Naive B cell (primary cell): ENCODE data around the gene DIO3. TPM values are rescaled to one million over a fixed set of nuclear protein-coding genes. Genes with fewer than 3 reads are reported as not detected.
A peak's percentile ranks its signal among the peaks of the same experiment; 100 is the strongest.

Experiments
- ATAC-seq, 2 donors: fragments of 150-1000 bp; cut with Tn5 transposase; 2 replicates each; pipeline ENCODE4 v1.10.0; 2021; ENCODE audit warnings: low read depth in 2 of 2, mild to moderate bottlenecking in 2 of 2, moderate library complexity in 2 of 2
- DNase-seq: peaks from one replicate; pipeline ENCODE4 v3.0.0; 2022
- H3K27ac Mint-ChIP-seq, 6 donors: one replicate each; pipeline ENCODE4 v1.8.0; 2020 to 2022; ENCODE audit warnings: mild to moderate bottlenecking in 6 of 6, mixed read lengths in 6 of 6, moderate library complexity in 5 of 6, inconsistent platforms in 2 of 6
- H3K27me3 Mint-ChIP-seq, 3 donors: one replicate each; pipeline ENCODE4 v1.8.0; 2021 to 2022; ENCODE audit warnings: mixed read lengths in 3 of 3, mild to moderate bottlenecking in 1 of 3
- H3K36me3 Mint-ChIP-seq, 2 donors: one replicate each; pipeline ENCODE4 v1.8.0; 2020 to 2022; ENCODE audit warnings: mixed read lengths in 2 of 2, inconsistent platforms in 1 of 2, mild to moderate bottlenecking in 1 of 2
- H3K4me1 Mint-ChIP-seq, 3 donors: one replicate each; pipeline ENCODE4 v1.8.0; 2020 to 2022; ENCODE audit warnings: mixed read lengths in 3 of 3, inconsistent platforms in 1 of 3, mild to moderate bottlenecking in 1 of 3, moderate library complexity in 1 of 3
- H3K4me3 Mint-ChIP-seq, 8 donors: one replicate each; pipeline ENCODE4 v1.8.0; 2020 to 2022; ENCODE audit warnings: mild to moderate bottlenecking in 8 of 8, mixed read lengths in 8 of 8, moderate library complexity in 8 of 8, inconsistent platforms in 2 of 8
- H3K9me3 Mint-ChIP-seq, 7 donors: one replicate each; pipeline ENCODE4 v1.8.0; 2020 to 2022; ENCODE audit warnings: mixed read lengths in 7 of 7, mild to moderate bottlenecking in 5 of 7, inconsistent platforms in 2 of 7, moderate library complexity in 1 of 7
- polyA plus RNA-seq, 6 donors: library from polyadenylated mRNA; unstranded; fragments of 300-500 nt; fragmentation: Illumina TruSeq; gene quantifications; one replicate each; pipeline ENCODE4 v1.2.3, GENCODE V29; 2021; ENCODE audit warnings: low read depth in 6 of 6

Gene DIO3
- polyA plus RNA-seq, 6 donors from 2014 or later = not detected

DNA sequence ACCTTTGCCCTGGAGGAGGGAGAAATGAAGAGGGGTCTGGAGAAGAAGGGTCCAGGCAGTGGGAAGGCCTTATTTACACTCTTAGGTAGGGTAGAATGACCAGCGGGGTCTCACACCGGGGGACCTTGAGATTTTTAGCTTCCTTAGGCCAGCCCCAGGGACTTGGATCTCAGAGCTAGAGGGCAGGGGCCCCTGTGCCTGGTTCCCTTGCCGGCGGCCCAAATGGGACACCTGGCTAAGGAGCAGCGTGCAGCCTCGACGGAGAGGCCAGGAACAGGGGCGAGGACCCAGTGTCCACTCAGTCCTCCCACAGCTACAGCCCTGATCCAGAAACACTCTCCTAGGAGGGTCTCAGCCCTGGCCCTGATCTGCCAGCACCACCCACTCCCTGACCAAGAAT, 41.8 kb downstream of the DIO3 start:
- ATAC-seq (no peak), DNase-seq (no peak)
- no peak overlapping the region for H3K4me3 Mint-ChIP-seq
- peaks cover 0 to 3% (median under 1%) of the 10 kb centered on the region in 7 donors for H3K9me3 Mint-ChIP-seq
- no peak overlapping the region for H3K27ac Mint-ChIP-seq
- H3K4me1 Mint-ChIP-seq = peaks cover 10 to 14% (median 13%) of the 10 kb centered on the region in 3 donors
- peaks cover 22 to 36% (median 25%) of the 10 kb centered on the region in 3 donors for H3K27me3 Mint-ChIP-seq
- peaks cover 0 to 12% of the 10 kb centered on the region in 2 donors for H3K36me3 Mint-ChIP-seq

- H3K27me3 Mint-ChIP-seq = peaks cover 34 to 49% (median 38%) of the 10 kb centered on the region in 3 donors
- H3K4me3 Mint-ChIP-seq = no peak overlapping the region
- H3K9me3 Mint-ChIP-seq = no peaks in the 10 kb centered on the region
- peaks cover 0 to 6% (median 6%) of the 10 kb centered on the region in 3 donors for H3K4me1 Mint-ChIP-seq
- DNase-seq (no peak), ATAC-seq (no peak)
- no peak overlapping the region for H3K27ac Mint-ChIP-seq
- H3K36me3 Mint-ChIP-seq = peaks cover 0 to 16% of the 10 kb centered on the region in 2 donors
These were observed 43.1 kb downstream of the DIO3 start for GRCh38 chr14:101604228-101604934.

- Mint-ChIP-seq H3K27ac (peak overlapping the region in 1 of 6 donors; percentile 50), H3K4me1 (peaks cover 0 to 6% (median 3%) of the 10 kb centered on the region in 3 donors), H3K4me3 (no peak overlapping the region), H3K27me3 (peaks cover 34 to 57% (median 41%) of the 10 kb centered on the region in 3 donors), H3K36me3 (peaks cover 0 to 16% of the 10 kb centered on the region in 2 donors), H3K9me3 (no peaks in the 10 kb centered on the region)
- ATAC-seq (no peak), DNase-seq (no peak)
These were observed 43.9 kb downstream of the DIO3 start for GRCh38 chr14:101604935-101605780.

- Mint-ChIP-seq H3K27me3 (peaks cover 34 to 62% (median 41%) of the 10 kb centered on the region in 3 donors), H3K4me3 (no peak overlapping the region), H3K9me3 (no peaks in the 10 kb centered on the region), H3K36me3 (peaks cover 0 to 16% of the 10 kb centered on the region in 2 donors), H3K4me1 (peaks cover 0 to 6% (median 0%) of the 10 kb centered on the region in 3 donors), H3K27ac (no peak overlapping the region)
- ATAC-seq (no peak), DNase-seq (no peak)
These were observed 44.5 kb downstream of the DIO3 start for GRCh38 chr14:101605836-101606235.

Other genes with a start within 250 kb of the DIO3 start
- gene PPP2R5C, start 200.2 kb downstream of the DIO3 start, polyA plus RNA-seq = 100 to 1,000 TPM in 1 of 6 donors, 10 to 100 TPM in 5; 64.5 to 117 (median 92.9) TPM